Immature natural killer cell (primary cell): Measurements from ENCODE around the gene C10orf62. TPM values are rescaled to one million over a fixed set of nuclear protein-coding genes. Genes with fewer than 3 reads are reported as not detected.

ENCODE experiments used
- DNase-seq, 3 donors: peaks; one replicate each; pipeline ENCODE4 v3.0.0; 2022; ENCODE audit warnings: mixed read lengths in 1 of 3
- H3K27ac Mint-ChIP-seq, 6 donors: one replicate each; pipeline ENCODE4 v1.8.0; 2020; ENCODE audit warnings: mixed read lengths in 6 of 6, mild to moderate bottlenecking in 5 of 6, inconsistent platforms in 4 of 6, moderate library complexity in 3 of 6
- H3K27me3 Mint-ChIP-seq, 3 donors: one replicate each; pipeline ENCODE4 v1.8.0; 2020 to 2021; ENCODE audit warnings: low read depth in 3 of 3, mild to moderate bottlenecking in 3 of 3, mixed read lengths in 3 of 3, moderate library complexity in 3 of 3, inconsistent platforms in 1 of 3
- H3K36me3 Mint-ChIP-seq, 3 donors: one replicate each; pipeline ENCODE4 v1.8.0; 2020; ENCODE audit warnings: mixed read lengths in 3 of 3, inconsistent platforms in 2 of 3, mild to moderate bottlenecking in 2 of 3
- H3K4me1 Mint-ChIP-seq, 2 donors: one replicate each; pipeline ENCODE4 v1.8.0; 2020; ENCODE audit warnings: inconsistent platforms in 2 of 2, mild to moderate bottlenecking in 2 of 2, mixed read lengths in 2 of 2, moderate library complexity in 1 of 2
- H3K4me3 Mint-ChIP-seq, 5 donors: one replicate each; pipeline ENCODE4 v1.8.0; 2020; ENCODE audit warnings: mild to moderate bottlenecking in 5 of 5, mixed read lengths in 5 of 5, inconsistent platforms in 3 of 5, moderate library complexity in 3 of 5
- H3K9me3 Mint-ChIP-seq, 6 donors: one replicate each; pipeline ENCODE4 v1.8.0; 2020; ENCODE audit warnings: mild to moderate bottlenecking in 6 of 6, mixed read lengths in 6 of 6, inconsistent platforms in 4 of 6, moderate library complexity in 3 of 6
- polyA plus RNA-seq, 3 donors: library from polyadenylated mRNA; unstranded; fragments of 300-500 nt; fragmentation: Illumina TruSeq; gene quantifications; one replicate each; pipeline ENCODE4 v1.2.3, GENCODE V29; 2021

C10orf62 gene
- polyA plus RNA-seq, 3 donors from 2014 or later: not detected

DNA sequence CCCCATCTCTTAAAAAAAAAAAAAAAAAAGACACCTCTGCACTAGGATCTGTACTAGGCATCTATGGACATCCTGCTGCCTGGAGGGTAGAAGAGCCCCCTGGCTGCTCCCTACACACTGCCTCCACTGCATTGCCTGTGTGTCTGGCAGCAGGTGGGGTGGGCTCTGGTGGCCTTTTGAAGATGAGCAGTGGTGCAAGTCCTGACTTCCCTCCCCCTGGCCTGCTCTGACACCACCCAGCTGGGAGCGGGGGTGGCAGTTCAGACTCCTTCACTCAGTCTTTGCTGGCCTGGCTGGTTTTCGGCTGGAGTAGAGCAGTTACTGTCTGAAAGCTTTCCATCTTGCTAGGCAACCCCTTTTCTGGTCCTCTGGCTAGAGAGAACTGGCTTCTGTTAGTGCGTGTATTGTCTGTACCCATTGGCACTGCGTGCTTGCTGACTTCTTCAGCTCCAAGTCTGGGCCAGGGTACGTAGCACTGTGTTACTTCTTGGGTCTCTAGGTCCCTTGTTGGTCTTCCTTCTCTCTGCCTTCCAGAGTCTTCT is 17.6 kb downstream of the C10orf62 start:
- no peak overlapping the region for H3K27ac Mint-ChIP-seq
- H3K27me3 Mint-ChIP-seq: peaks cover 0 to 5% (median 2%) of the 10 kb centered on the region in 3 donors
- no peak overlapping the region for H3K4me3 Mint-ChIP-seq
- DNase-seq: no peak
- H3K36me3 Mint-ChIP-seq: no peaks in the 10 kb centered on the region
- no peaks in the 10 kb centered on the region for H3K9me3 Mint-ChIP-seq
- H3K4me1 Mint-ChIP-seq: no peaks in the 10 kb centered on the region

DNA sequence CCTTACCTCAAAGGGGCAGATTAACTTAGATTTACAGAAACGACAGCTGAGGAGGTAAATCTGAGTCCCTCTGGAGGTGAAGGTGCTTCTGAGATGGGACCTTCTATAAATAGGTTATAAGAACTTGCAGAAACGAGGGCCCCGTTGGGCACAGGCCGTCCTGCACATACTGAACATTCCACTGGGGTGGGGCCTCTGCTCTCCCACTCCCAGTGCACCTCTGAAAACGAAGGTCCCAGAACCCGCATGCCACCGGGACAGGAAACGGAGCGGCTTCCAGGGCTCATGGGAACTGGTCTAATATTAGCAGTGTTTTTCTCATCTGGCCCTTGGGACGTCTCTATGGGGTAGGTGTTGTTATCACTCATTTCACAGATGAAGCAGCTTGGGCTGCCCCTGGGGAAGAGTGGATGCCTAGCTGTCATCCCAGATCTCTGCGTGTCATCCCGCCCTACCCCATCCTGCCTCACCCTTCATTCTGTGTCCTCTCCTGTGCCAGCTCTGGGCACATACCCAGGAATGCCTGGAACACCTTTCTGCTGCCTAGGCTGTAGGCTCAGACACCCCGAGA is 19.6 kb downstream of the C10orf62 start:
- H3K4me3 Mint-ChIP-seq: no peak overlapping the region
- DNase-seq: no peak
- H3K9me3 Mint-ChIP-seq: no peaks in the 10 kb centered on the region
- H3K4me1 Mint-ChIP-seq: no peaks in the 10 kb centered on the region
- H3K27me3 Mint-ChIP-seq: peaks cover 0 to 5% (median 0%) of the 10 kb centered on the region in 3 donors
- H3K36me3 Mint-ChIP-seq: no peaks in the 10 kb centered on the region
- H3K27ac Mint-ChIP-seq: no peak overlapping the region

DNA sequence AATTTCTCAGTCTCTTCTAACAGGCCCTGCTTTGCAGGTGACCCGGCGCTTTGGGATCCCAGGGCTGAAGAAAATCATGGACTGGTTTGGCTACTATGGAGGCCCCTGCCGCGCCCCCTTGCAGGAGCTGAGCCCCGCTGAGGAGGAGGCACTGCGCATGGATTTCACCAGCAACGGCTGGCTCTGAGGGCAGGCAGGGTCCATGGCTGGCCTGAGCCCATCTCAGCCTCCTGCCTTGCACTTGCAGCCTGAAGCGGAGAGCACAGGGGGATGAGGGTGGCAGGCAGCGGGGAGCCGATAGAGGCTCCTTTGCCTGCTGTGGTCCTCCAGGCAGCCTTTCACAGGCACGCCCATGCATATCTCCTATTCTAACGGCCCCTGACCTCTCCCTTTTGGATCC is 22.0 kb downstream of the C10orf62 start:
- peaks cover 0 to 3% (median 3%) of the 10 kb centered on the region in 3 donors for H3K36me3 Mint-ChIP-seq
- H3K4me1 Mint-ChIP-seq: no peaks in the 10 kb centered on the region
- DNase-seq: no peak
- no peak overlapping the region for H3K4me3 Mint-ChIP-seq
- peaks cover 0 to 4% (median 0%) of the 10 kb centered on the region in 3 donors for H3K27me3 Mint-ChIP-seq
- H3K27ac Mint-ChIP-seq: no peak overlapping the region
- no peaks in the 10 kb centered on the region for H3K9me3 Mint-ChIP-seq

DNA sequence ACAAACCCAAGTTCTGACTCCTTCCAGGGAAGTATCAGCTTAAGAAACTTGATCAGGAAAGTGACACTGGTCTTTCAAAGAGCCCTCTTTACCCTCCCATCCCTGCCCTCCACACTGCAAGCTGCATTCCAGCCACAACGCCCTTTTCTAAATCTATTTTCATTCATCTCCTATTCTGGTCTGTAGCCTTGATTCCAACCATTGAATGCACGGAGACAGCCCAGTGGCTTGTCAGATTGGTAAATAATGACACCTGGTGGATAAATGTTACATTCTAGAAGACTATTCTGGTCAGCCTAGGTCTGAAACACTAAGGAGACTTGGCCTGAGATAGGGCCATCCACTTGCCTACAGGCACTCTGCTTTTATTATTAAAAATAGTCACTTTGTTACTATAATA is 22.9 kb downstream of the C10orf62 start:
- H3K27ac Mint-ChIP-seq: no peak overlapping the region
- peak; percentile 14 to 28 (median 24) for DNase-seq

DNA sequence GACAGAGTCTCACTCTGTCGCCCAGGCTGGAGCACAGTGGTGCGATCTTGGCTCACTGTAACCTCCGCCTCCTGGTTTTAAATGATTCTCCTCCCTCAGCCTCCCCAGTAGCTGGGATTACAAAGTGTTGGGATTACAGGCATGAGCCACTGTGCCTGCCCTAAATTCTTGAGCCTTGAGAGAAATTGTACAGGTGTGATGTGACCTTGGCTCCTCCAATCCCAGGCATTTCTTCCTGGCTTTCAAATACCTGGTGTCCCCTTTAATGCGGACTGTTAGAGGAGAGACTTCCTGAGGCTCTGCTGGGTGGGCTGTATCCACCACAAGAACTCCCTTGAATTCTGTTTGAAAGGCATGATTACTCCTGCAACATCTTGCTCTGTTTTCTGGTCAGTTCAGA is 28.8 kb downstream of the C10orf62 start:
- no peak overlapping the region for H3K27ac Mint-ChIP-seq
- no peak overlapping the region for H3K4me3 Mint-ChIP-seq
- peaks cover 0 to 4% (median 0%) of the 10 kb centered on the region in 3 donors for H3K27me3 Mint-ChIP-seq
- no peak for DNase-seq
- H3K9me3 Mint-ChIP-seq: no peaks in the 10 kb centered on the region
- no peaks in the 10 kb centered on the region for H3K4me1 Mint-ChIP-seq
- peaks cover 0 to 7% (median 3%) of the 10 kb centered on the region in 3 donors for H3K36me3 Mint-ChIP-seq

More for the DNA sequence above, 22.9 kb downstream of the C10orf62 start:
- Mint-ChIP-seq H3K9me3 (no peaks in the 10 kb centered on the region), H3K4me1 (no peaks in the 10 kb centered on the region), H3K36me3 (peaks cover 0 to 7% (median 3%) of the 10 kb centered on the region in 3 donors), H3K4me3 (no peak overlapping the region), H3K27me3 (no peaks in the 10 kb centered on the region)

DNA sequence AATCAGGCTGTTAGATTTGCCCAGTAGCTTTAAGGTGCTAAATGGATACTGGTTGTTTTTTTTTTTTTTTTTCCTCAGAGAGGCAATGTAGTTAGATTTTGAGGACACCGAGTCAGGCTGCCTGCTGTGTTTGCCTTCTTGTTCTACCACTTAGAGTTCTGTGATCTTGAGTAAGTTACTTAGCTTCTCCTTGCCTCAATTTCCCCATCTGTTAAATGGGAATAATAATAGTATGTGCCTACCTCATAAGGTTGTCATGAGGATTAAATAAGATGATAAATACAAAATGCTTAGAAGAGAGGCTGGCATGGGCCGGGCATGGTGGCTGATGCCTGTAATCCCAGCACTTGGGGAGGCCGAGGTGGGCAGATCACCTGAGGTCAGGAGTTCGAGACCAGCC is 29.2 kb downstream of the C10orf62 start:
- H3K27me3 Mint-ChIP-seq: peaks cover 0 to 4% (median 0%) of the 10 kb centered on the region in 3 donors
- no peak for DNase-seq
- H3K27ac Mint-ChIP-seq: no peak overlapping the region
- no peak overlapping the region for H3K4me3 Mint-ChIP-seq
- no peaks in the 10 kb centered on the region for H3K4me1 Mint-ChIP-seq
- no peaks in the 10 kb centered on the region for H3K9me3 Mint-ChIP-seq
- H3K36me3 Mint-ChIP-seq: peaks cover 0 to 7% (median 3%) of the 10 kb centered on the region in 3 donors

DNA sequence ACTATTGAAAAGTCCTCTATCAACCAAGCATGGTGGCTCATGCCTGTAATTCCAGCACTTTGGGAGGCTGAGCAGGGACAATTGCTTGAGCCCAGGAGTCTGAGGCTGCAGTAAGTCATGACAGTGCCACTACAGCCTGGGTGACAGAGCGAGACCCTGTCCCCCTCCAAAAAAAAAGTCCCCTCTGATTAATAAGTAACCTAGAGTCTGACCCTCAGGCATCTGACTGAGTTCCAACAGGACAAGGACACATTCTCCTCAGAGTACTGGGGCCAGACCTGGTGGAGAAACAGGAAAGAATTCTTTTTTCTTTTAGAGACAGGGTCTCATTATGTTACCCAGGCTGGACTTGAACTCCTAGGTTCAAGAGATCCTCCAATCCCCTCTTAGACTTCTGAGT is 33.8 kb downstream of the C10orf62 start:
- H3K27ac Mint-ChIP-seq: no peak overlapping the region
- no peak overlapping the region for H3K4me3 Mint-ChIP-seq
- H3K4me1 Mint-ChIP-seq: no peaks in the 10 kb centered on the region
- H3K9me3 Mint-ChIP-seq: no peaks in the 10 kb centered on the region
- peaks cover 0 to 4% (median 0%) of the 10 kb centered on the region in 3 donors for H3K27me3 Mint-ChIP-seq
- no peak for DNase-seq
- H3K36me3 Mint-ChIP-seq: no peaks in the 10 kb centered on the region

DNA sequence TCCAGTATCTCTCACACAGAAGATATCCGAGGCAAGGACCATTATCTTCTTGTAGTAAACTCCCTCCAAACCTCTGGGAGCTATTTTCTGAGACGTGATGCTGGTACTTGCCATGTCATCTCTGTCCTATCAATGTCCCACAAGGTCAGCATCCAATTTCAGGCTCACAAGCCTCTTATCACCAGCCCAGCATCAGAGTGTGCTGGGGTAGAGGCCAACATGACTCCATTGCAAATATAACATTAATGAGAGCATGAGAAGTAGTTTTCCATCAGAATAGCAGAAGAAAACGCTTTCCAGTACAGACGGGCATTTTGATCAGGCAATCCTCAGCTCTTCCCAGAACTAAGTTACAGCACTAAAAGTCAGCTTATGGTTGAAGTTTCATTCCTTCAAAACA is 38.2 kb downstream of the C10orf62 start:
- no peak for DNase-seq
- Mint-ChIP-seq H3K36me3 (peaks cover 0 to 4% (median 0%) of the 10 kb centered on the region in 3 donors), H3K27me3 (peaks cover 0 to 4% (median 1%) of the 10 kb centered on the region in 3 donors), H3K4me1 (peaks cover under 1 to 3% of the 10 kb centered on the region in 2 donors), H3K9me3 (no peaks in the 10 kb centered on the region), H3K27ac (peak overlapping the region in 1 of 6 donors; percentile 10), H3K4me3 (no peak overlapping the region)

DNA sequence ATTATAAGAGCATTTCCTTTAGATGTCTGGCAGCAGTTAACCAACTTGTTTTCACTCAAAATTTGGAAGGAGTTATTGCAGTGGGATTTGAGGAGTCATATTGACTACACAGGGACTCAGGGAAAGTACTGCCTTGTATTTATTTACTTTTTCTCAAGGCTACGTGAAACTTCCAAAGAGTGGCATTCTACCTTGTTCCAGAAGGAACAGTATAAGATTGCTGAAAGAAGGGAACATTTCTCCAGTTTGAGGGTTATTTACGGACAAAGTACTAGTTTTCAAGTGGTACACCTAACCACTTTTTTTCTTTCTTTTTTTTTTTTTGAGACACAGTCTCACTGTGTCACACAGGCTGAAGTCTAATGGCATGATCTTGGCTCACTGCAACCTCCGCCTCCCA is 38.7 kb downstream of the C10orf62 start:
- peaks cover 2 to 7% (median 6%) of the 10 kb centered on the region in 3 donors for H3K27me3 Mint-ChIP-seq
- H3K4me1 Mint-ChIP-seq: peaks cover 6 to 8% of the 10 kb centered on the region in 2 donors
- H3K9me3 Mint-ChIP-seq: no peaks in the 10 kb centered on the region
- peaks cover 0 to 4% (median 0%) of the 10 kb centered on the region in 3 donors for H3K36me3 Mint-ChIP-seq
- H3K27ac Mint-ChIP-seq: no peak overlapping the region
- no peak for DNase-seq
- H3K4me3 Mint-ChIP-seq: no peak overlapping the region

DNA sequence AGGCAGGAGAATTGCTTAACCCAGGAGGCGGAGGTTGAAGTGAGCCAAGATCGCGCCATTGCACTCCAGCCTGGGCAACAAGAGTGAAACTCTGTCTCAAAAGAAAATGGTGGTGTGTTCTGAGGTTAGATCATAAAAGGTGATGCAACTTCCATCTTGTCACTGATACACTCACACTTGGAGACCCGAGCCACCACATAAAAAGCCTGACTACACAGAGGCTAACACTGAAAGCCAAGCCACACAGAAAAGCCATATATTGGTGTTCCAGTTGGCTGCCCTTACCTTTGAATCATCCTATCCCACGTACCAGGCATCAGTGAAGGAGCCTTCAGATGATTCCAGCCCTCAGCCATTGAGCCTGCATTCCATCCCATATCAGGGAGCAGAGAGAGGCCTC is 39.8 kb downstream of the C10orf62 start:
- Mint-ChIP-seq H3K9me3 (no peaks in the 10 kb centered on the region), H3K36me3 (peaks cover 0 to 4% (median 0%) of the 10 kb centered on the region in 3 donors), H3K4me3 (no peak overlapping the region), H3K27me3 (peaks cover 8 to 12% (median 11%) of the 10 kb centered on the region in 3 donors), H3K27ac (no peak overlapping the region), H3K4me1 (peaks cover 13 to 17% of the 10 kb centered on the region in 2 donors)
- DNase-seq: no peak

DNA sequence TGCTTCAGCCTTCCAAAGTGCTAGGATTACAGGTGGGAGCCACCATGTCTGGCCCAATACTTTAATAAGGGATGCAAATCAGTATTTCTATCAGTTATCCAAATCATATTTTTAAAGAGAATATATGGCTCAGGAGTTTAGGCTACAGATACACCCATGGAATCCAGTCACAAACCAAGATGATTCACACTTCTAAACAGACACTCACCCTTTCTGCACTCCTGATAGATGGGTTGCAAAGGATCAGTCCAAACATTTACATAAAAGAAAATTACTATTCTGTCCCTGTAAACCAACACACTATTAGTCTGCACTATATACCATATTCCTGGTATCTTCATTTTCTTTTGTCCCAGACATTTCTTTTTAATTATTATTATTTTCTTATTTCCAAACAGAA is 41.6 kb downstream of the C10orf62 start:
- H3K9me3 Mint-ChIP-seq: no peaks in the 10 kb centered on the region
- H3K27me3 Mint-ChIP-seq: peaks cover 8 to 12% (median 11%) of the 10 kb centered on the region in 3 donors
- no peak for DNase-seq
- peaks cover 13 to 17% of the 10 kb centered on the region in 2 donors for H3K4me1 Mint-ChIP-seq
- no peak overlapping the region for H3K4me3 Mint-ChIP-seq
- H3K36me3 Mint-ChIP-seq: peaks cover 0 to 4% (median 0%) of the 10 kb centered on the region in 3 donors
- no peak overlapping the region for H3K27ac Mint-ChIP-seq

DNA sequence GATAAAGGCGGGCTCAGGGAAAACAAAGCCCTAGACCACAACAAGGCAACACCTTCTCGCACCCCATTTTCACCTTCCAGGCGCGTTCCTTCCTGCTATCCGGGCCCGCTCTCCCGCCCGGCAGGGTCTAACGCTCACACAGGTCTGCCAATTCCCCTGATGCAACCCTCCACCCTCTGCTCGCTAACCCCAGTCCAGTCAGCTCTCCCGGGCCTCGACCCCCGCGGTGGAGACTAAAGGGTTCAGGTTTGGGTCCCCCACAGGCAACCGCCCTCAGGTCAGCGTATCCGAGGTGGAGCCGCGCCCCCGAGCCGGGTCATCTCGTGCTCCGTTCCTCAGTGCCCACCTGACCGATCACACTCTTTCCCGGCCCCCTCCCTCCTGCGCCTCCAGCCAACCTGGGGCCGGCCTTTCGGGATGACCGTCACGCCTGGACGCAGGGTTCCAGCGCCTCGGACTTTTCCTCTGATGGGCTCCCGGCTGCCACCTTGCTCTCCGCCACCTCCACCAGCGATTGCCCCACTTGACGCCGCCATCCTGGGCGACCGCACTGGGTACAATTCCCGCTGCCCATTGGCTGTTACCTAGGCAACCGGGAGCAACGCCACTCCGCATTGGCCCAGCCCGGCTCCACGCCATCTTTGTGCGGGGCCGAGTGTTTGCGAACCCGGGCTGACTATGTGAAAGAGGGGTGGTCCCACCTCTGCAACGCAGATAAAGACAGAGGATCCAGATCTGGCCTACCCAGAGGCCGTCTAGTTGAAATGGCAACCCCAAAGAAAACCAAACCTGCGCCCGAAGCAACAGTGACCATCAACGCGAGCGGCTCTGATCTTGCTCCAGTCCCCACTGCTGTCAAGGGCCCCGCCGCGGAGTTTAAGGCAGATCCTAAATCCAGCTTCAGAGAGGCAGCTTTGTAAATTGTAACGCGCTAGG is 43.7 kb downstream of the C10orf62 start, which contains the start of gene MORN4:
TSS of gene MORN4 (minus strand) at position 552 of the 936 bp plus-strand sequence. CDS start 13,847 bp downstream, outside the sequence.
- Mint-ChIP-seq H3K27ac (peak within 1 kb of the TSS; percentile 47 to 92 (median 84)), H3K27me3 (peaks cover 8 to 12% (median 11%) of the 10 kb centered on the region in 3 donors), H3K4me1 (peaks cover 13 to 17% of the 10 kb centered on the region in 2 donors), H3K9me3 (no peaks in the 10 kb centered on the region), H3K4me3 (peak within 1 kb of the TSS; percentile 95 to 100 (median 95)), H3K36me3 (peaks cover 0 to 4% (median 0%) of the 10 kb centered on the region in 3 donors)
- DNase-seq: peak; percentile 89 to 91 (median 90)

DNA sequence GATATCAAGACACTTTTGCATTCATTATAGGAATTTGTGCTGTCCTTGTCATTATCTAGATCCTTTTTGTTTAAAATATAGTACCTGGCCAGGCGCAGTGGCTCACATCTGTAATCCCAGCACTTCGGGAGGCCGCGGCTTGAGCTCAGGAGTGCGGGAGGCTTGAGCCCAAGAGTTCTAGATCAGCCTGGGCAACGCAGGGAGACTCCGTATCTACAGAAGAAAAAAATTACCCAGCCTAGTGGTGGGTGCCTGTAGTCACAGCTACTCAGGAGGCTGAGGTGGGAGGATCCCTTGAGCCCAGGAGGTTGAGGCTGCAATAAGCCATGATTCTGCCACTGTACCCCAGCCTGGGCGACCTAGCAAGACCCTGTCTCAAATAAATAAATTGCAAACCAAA is 44.4 kb downstream of the C10orf62 start:
- peak in 2 of 3 donors; percentile 11 to 18 for DNase-seq
- peaks cover 0 to 4% (median 0%) of the 10 kb centered on the region in 3 donors for H3K36me3 Mint-ChIP-seq
- H3K27ac Mint-ChIP-seq: peak overlapping the region in 3 of 6 donors; percentile 26 to 92 (median 85)

More for the DNA sequence above, 44.4 kb downstream of the C10orf62 start:
- Mint-ChIP-seq H3K9me3 (no peaks in the 10 kb centered on the region), H3K27me3 (peaks cover 8 to 12% (median 11%) of the 10 kb centered on the region in 3 donors), H3K4me3 (peak overlapping the region; percentile 95 to 100 (median 95)), H3K4me1 (peaks cover 13 to 17% of the 10 kb centered on the region in 2 donors)
